LNCAP (cell line): ENCODE results near the gene IL17RE.

Source experiments
- TF ChIP-seq, protein P1 (sequence below): fragments of 450-650 bp; IDR thresholded peaks from 2 replicates; pipeline ENCODE4 v1.5.1; 2017; ENCODE audit warnings: mild to moderate bottlenecking

IL17RE gene

DNA sequence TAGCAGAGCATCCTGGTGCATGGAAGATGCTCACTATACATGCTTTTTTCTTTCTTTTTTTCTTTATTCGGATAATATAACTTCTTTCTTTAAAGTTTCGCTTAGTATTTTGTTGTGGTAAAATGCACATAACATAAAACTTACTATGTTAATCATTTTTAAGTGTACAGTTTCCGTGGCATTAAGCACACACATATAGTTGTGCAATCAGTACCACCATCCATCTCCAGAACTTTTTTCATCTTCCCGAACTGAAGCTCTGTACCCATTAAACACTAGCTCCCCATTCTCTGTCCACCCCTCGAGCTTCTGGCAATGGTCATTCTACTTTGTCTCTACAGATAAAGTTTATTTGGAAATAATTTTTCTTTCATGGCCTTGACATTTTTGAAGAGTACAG is 13.2 kb upstream of the IL17RE start:
- TF ChIP-seq, protein P1, sequence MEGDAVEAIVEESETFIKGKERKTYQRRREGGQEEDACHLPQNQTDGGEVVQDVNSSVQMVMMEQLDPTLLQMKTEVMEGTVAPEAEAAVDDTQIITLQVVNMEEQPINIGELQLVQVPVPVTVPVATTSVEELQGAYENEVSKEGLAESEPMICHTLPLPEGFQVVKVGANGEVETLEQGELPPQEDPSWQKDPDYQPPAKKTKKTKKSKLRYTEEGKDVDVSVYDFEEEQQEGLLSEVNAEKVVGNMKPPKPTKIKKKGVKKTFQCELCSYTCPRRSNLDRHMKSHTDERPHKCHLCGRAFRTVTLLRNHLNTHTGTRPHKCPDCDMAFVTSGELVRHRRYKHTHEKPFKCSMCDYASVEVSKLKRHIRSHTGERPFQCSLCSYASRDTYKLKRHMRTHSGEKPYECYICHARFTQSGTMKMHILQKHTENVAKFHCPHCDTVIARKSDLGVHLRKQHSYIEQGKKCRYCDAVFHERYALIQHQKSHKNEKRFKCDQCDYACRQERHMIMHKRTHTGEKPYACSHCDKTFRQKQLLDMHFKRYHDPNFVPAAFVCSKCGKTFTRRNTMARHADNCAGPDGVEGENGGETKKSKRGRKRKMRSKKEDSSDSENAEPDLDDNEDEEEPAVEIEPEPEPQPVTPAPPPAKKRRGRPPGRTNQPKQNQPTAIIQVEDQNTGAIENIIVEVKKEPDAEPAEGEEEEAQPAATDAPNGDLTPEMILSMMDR: no peak

DNA sequence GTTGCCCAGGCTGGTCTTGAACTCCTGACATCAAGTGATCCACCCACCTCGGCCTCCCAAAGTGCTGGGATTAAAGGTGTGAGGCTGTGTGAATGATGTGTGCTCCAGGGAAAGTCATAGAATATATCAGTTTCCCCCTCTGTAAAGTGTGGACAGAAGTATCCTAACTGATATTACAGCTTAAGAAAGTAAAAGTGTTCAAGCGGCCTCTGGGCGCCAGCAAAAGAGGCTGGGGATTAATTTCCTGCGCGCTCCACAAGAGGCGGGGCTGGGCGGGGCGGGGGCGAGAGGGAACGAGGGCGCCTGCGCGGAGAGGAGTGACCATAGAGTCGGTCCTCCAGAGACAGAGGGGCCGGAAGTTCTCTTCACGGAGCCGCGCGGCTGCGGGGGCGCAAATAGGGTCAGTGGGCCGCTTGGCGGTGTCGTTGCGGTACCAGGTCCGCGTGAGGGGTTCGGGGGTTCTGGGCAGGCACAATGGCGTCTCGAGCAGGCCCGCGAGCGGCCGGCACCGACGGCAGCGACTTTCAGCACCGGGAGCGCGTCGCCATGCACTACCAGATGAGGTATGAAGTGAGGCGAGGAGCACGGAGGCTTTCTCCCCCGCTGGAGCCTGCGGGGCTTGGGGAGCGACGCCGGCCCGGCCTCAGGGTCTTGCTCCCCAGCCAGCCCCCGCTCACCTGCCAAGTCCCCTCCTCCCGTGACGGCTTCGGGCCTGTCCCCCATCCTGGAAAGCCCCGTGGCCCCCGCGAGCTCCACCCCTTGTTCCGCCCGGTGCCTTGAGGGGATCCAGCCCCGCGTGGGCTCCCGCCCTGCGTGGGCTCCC is 12.2 kb upstream of the IL17RE start, which contains the start of gene JAGN1:
Gene JAGN1, plus strand, starts transcription at position 362 of the 823 bp plus-strand sequence. Its CDS starts 113 bp downstream, at position 475.
- TF ChIP-seq, protein P1: no peak

- TF ChIP-seq, protein P1: no peak
Observed at GRCh38 chr3:9891072-9891622, 11.5 kb upstream of the IL17RE start.

DNA sequence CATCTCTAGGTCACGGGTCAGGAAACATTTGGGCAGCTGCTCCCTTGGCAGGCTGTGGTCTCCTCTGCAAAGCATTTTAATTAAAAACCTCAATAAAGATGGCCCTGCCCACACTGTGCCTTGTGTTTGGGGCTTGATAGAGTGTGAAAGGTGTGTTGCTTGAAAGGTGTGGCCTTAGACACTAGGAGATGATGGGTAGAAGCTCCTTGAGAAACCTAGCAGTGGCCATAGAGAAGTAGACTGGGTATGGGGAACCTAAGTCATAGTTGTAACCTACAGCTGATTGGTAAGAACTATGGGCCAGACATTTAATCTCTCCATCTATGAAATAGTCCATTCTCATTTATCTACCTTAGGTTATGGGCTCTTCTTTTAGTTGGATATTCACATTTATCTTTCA is 8.9 kb upstream of the IL17RE start:
- TF ChIP-seq, protein P1: no peak

DNA sequence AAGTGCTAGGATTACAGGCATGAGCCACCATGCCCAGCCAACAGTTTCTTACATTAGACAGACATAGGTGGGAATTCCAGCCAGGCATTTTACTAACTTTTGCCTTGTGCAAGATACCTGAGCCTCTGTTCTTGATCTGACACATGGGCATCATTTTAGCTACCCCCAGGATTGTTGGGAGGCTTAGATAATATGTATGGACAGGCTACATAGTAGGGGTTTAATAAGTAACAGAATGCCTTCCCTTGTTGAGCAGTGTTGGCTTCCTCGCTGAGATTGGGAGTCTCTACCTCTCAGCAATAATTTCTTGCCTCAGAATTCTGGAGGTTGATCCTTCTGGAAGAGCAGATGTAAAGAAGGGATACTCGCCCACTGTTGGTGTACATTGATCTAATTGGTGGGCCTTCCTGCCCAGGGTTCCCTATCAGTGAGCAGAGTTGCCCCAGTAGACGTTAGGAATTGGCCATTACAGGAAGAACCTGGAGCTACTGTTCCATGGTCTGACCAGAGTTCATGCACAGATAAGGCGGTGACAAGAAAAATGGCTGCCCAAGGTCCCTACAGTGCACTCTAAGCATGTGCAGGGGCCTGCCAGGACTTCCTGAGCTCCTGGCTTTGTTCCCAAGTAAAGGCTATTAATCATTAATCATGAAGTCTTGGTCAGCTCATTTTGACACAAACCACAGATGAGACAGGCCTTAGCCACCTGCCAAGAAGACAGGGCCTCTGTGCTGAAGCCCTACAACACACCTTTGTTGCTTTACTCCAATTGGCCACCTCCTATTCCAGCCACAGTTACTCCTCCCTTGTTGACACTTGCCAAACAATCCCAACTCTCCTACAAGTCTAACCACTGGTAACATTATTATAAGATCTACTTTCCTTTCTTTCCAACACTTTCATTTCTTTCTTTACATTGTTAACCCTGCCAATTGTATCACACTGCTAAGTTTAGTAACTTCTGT is 5.0 kb upstream of the IL17RE start:
- TF ChIP-seq, protein P1: no peak

DNA sequence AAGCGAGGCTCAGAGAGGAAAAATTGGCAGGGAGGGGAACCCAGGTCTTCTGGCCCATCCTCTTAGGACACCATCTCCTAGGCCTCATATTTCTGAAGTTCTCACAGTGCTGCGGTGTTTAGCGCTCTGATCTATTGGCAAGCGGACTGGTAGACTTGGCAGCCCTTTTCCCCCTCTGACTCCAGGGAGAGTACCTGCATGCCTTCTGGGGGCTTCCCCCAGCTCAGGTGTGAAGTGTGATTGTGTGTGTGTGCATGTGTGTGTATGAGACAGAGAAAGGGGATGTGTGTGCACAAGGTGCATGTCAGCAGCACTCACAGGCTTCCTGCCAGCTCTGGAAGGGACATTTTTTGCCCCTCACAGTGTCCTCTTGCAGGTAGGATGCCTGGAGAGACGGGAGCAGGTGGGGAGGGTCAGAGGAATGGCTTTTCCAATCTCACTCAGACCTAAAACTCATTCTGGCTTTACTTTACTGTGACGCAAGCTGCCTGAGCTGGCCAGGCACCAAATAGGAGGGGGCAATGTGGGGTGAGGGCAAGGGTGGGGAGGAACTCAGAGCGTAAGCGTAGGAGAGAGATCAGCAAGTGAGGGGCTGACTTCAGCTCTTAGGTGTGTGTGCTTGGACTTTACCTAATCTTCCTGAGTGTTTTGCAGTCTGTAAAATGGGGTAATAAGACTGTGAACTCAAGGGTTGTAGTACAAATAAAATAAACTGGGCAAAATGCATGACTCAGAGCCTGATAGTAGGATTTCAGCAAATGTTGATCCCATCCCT is 4.0 kb upstream of the IL17RE start:
- TF ChIP-seq, protein P1: no peak
